GM19438 (cell line): ENCODE data around the gene ABAT.
"Not testable (repeated sequence)": the region's sequence is repeated elsewhere in the genome, so short reads cannot be mapped to it uniquely, and the experiment has no call there.

Experiments
- ATAC-seq: cut with Tn5 transposase; IDR thresholded peaks from one replicate; pipeline ENCODE4 v1.9.1; 2021; ENCODE audit warnings: low read depth; ENCODE audit not compliant: unreplicated experiment

Gene ABAT

GRCh38 chr16:8678068-8678927 is 3.9 kb downstream of the ABAT start:
- no peak for ATAC-seq

GRCh38 chr16:8679151-8679550 is 4.7 kb downstream of the ABAT start:
- no peak for ATAC-seq

- ATAC-seq, result no peak
These were observed 8.3 kb downstream of the ABAT start for GRCh38 chr16:8682551-8683259.

GRCh38 chr16:8683640-8684039 is 9.2 kb downstream of the ABAT start:
- ATAC-seq, result no peak

GRCh38 chr16:8685617-8686016 is 11.2 kb downstream of the ABAT start:
- ATAC-seq, result no peak

- ATAC-seq, result no peak
These were observed 11.7 kb downstream of the ABAT start for GRCh38 chr16:8686031-8686621.

DNA sequence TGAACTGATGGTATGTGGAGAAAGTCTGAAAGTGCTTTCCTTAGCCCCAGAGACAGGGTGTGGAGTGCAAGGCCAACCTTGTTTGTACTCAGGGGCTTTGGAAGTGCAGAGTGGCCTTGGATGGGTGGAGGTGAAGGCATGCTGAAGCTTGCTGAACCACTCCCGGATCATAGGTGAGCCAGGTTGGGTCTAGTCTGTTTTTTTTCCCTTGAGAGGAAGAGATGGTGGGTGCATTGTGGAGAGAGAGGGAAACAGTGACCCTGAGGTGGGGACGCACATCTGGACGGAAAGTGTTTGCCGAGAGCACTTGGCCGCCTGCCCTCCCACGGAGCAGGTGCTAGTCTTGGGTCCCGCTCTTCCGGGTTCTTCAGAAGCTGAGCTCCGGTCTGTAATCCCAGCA is 12.5 kb downstream of the ABAT start:
- no peak for ATAC-seq

DNA sequence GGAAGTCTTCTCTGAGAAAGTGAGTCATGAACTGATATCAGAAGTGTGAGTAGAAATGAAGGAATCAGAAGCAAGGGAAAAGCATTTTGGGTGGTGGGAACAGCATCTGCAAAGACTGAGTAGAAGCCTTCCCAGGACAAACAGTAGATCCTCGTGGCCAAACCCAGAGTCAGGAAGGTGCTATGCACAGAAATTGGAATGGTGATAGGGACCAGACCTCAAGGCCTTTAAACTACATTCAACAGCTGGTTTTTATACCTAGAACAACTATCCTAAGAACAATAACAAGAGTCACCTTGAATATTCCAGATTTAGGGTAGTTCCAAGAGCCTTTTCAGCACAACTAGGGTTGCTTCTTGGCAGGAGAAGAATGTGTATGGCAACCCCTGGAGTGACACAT is 15.3 kb downstream of the ABAT start:
- no peak for ATAC-seq

GRCh38 chr16:8691728-8692127 is 17.3 kb downstream of the ABAT start:
- ATAC-seq, result no peak

GRCh38 chr16:8694795-8695728 is 20.6 kb downstream of the ABAT start:
- ATAC-seq, result no peak

- ATAC-seq, result no peak
These were observed 22.5 kb downstream of the ABAT start for GRCh38 chr16:8696880-8697279.

DNA sequence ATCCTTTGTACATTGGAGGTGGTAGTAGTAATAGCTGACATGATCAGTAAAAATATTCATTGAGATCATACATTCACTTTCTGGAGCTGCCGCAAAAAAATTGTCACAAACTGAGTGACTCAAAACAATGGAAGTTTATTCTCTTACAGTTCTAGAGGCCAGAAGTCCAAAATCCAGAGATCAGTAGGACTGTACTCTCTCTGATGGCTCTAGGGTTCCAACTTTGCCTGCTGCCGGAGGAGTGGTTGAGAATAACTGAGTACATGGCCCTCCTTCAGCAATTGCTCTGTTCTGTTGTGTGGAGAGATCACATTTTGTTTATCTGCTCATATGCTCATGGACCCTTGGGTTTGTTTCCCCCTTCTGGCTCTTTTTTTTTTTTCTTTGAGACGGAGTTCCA is 23.5 kb downstream of the ABAT start:
- no peak for ATAC-seq

DNA sequence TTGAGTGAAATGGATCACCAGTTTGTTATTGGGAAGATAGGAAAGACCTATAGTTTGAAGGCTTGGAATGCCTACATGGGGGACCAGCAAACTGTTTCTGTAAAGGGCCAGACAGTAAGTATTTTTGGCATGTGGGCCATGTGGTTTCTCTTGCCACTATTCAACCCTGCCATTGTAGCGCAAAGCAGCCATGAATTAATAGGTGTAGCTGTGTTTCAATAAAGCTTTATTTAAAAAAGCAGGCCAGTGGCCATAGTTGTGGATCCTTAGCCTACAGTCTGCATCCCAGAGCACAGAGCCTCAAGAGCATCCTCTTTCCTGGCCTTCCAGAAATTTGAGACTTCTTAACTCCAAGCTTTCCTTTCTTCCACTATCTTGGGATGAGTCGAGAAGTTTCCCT is 29.3 kb downstream of the ABAT start:
- no peak for ATAC-seq

- no peak for ATAC-seq
These were observed 29.7 kb downstream of the ABAT start for GRCh38 chr16:8704098-8704497.

GRCh38 chr16:8705100-8705822 is 30.8 kb downstream of the ABAT start:
- not testable (repeated sequence) for ATAC-seq

GRCh38 chr16:8708536-8708935 is 34.1 kb downstream of the ABAT start:
- no peak for ATAC-seq

DNA sequence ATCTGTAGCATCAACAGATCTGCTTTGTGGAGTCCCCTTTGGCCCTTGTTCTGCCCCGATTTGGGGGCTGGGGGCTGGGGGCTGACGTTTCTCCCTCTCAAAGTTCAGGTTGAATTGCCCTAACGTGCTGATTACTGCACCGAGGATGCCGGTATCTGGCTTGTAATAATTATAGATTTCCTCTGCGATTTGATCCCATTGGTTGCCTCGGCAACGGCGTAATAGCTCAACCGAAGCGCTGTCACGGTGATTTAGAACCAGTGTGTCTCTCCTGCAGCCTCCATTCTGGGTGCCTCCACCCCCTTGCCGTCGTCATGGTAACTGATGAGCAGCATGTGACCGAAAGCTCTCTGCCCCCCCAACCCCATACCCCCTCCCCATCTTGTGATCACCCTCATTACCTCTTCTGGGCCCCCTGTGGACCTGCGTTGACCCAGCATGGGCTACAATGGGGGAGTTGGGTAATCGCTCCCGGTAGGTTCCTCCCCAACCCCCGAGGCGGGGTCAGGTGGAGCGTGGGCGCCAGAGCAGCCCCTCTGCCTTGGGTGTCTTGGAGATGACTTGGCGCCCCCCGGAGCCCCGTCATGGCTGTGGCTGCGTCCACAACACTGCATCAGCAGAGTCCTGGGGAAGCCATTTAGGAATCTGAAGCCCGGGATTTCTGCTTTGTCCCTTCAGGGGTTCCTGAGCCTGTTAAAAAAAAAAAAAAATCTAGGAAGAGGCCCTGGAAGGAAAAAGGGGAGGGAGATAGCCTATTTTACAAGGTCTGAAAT is 38.4 kb downstream of the ABAT start:
- ATAC-seq, result no peak

- no peak for ATAC-seq
These were observed 39.3 kb downstream of the ABAT start for GRCh38 chr16:8713635-8714172.

GRCh38 chr16:8714174-8714573 is 39.8 kb downstream of the ABAT start:
- ATAC-seq, result no peak
